M059J (cell line): ENCODE results near the gene S100Z. TPM values are rescaled to one million over a fixed set of nuclear protein-coding genes. Genes with fewer than 3 reads are reported as not detected.
"Not testable (repeated sequence)": the region's sequence is repeated elsewhere in the genome, so short reads cannot be mapped to it uniquely, and the experiment has no call there.

Experiments used
- DNase-seq: peaks from one replicate; pipeline ENCODE4 v3.0.0-alpha.2; 2012; ENCODE audit warnings: low read depth
- total RNA-seq: library from RNA; depleted of rRNA; stranded (reverse); fragments of >200 nt; shearing (Covaris generic); gene quantifications from 2 replicates; pipeline ENCODE4 v1.2.3, GENCODE V29; 2014

S100Z gene
- total RNA-seq, 1 experiment from 2014 or later, result not detected

- peak; percentile 39 for DNase-seq
Observed at GRCh38 chr5:76874088-76874581, 24.3 kb downstream of the S100Z start.

DNA sequence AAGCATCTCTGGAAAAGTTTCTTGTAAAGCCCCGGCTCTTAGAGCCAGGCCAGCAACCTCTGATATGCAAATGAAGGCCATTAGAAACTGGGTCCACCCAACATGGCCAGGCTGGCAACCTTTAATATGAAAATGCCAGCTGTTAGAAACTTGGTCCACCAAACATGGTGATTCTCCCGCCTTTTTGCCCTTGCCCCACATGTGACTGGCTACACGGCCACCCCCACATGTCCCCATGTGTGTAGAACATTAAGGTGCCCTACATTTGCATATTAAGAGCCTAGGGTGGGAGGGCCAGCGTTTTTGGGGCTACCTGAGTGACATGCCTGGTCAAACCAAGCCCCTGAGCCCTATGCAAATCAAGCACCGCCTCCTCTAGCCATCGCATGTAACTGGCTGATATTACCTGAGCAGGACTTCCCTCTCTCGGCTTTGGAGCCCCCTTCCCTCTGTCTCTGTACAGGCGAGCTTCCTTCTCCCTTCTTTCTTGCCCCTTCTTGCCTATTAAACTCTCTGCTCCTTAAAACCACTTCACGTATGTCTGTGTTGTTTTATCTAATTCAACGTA is 39.0 kb downstream of the S100Z start:
- no peak for DNase-seq

DNA sequence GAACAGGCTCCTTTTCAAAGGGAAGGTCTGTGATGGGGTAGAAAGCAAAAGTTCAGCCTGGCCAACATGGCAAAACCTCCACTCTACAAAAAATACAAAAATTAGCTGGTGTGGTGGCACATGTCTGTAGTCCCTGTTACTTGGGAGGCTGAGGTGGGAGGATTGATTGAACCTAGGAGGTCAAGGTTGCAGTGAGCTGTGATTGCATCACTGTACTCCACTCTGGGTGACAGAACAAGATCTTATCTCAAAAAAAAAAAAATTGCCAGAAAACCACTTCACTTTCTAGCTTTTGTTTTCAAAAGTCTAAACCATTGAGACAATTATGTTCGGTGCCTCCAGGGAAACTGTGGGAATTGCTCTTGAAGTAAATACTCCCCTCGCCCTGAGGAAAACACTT is 43.5 kb downstream of the S100Z start:
- DNase-seq, result peak; percentile 18

GRCh38 chr5:76896196-76896595 is 46.4 kb downstream of the S100Z start:
- DNase-seq, result no peak

GRCh38 chr5:76901522-76901921 is 51.7 kb downstream of the S100Z start:
- no peak for DNase-seq

- no peak for DNase-seq
Observed at GRCh38 chr5:76908166-76908565, 58.4 kb downstream of the S100Z start.

DNA sequence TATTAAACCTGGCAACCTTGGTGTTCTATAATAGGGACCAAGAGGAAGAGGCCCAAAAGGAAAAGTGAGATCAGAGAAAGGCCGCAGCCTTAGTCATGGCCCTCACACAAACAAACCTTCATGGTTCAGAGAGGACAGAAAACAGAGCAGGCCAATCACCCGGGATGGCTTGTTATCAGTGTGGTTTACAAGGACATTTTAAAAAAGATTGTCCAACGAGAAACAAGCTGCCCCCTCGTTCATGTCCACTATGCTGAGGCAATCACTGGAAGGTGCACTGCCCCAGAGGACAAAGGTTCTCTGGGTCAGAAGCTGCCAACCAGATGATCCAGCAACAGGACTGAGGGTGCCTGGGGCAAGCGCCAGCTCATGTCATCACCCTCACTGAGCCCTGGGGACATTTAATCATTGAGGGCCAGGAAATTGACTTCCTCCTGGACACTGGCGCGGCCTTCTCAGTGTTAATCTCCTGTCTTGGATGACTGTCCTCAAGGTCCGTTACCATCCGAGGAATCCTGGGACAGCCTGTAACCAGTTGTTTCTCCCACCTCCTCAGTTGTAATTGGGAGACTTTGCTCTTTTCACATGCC is 60.6 kb downstream of the S100Z start:
- DNase-seq, result peak; percentile 43

GRCh38 chr5:76914671-76915070 is 64.9 kb downstream of the S100Z start:
- DNase-seq, result not testable (repeated sequence)

GRCh38 chr5:76918539-76918938 is 68.7 kb downstream of the S100Z start:
- no peak for DNase-seq

- DNase-seq, result no peak
Observed at GRCh38 chr5:76920491-76920890, 70.7 kb downstream of the S100Z start.

GRCh38 chr5:76926329-76927105 is 76.7 kb downstream of the S100Z start:
- DNase-seq, result peak; percentile 18

DNA sequence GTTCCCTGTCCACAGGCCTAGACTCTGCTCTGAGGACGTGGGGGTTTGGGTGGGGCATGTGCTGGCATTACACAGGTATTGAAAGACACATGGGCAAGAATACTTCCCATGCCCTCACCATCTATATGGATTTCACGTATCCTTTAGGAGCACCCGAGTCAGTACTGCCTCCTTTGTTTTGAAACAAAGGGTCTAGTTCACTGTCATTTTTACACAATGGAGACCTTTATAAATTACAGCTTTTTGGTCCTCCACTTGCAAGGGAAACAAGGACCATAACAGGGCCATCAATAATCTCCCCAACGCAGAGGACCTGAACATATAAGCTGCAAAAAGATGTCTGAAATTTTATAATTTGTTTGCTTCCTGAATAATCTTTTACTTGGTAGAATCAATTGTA is 78.1 kb downstream of the S100Z start:
- DNase-seq, result no peak

DNA sequence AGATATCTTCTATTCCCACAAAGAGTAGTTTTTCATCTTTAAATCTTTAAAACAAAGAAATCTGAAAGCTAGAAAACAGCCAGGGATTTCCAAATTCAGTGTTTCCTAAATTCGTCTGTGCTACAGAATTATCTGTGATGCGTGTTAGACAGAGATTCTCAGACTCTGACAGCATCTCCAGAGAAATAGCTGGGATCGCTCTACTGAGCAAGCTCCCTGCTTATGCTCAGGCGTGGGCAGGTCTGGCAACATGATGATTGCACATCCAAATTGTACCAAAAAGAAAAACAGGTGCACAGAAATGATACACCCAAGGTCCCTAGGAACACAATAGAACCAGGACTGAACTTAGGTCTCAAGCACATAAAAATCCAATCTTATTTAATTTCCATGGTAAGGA is 80.3 kb downstream of the S100Z start:
- no peak for DNase-seq

- DNase-seq, result no peak
Observed at GRCh38 chr5:76938177-76938576, 88.4 kb downstream of the S100Z start.

GRCh38 chr5:76941000-76941399 is 91.2 kb downstream of the S100Z start:
- DNase-seq, result peak; percentile 17

GRCh38 chr5:76941442-76941841 is 91.6 kb downstream of the S100Z start:
- DNase-seq, result peak; percentile 36

DNA sequence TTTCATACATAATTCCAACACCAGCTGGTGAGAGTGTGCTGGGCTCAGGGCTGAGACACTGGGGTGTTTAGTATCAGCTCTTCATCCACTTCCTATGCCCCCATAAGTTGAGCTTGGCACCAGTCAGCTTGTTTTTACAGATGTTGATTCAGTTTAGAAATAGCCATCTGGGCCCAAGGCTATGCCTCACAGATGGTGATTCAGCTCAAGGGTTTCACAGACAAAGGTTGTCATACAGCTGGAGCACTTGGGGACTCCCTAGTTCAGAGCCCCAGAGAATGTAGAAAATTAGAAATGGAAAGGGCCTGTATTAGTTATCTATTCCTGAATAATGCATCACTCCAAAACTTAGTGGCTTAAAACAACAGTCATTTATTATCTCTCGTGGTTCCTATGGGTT is 92.8 kb downstream of the S100Z start:
- peak; percentile 86 for DNase-seq

DNA sequence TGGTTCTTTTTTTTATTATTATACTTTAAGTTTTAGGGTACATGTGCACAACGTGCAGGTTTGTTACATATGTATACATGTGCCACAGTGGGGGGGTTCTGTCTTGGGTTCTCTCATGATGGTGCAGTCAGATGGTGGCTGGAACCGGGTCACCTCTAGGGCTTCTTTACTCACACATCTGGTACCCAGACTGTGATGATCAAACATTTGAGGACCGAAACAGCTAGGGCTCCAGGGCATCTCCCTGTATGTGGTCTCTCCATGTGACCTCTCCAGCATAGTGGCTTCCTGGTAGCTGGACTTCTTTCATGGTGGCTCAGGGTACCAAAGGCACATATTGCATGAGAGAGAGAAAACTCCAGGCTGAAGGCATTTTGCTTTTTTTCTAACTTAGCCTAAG is 93.2 kb downstream of the S100Z start:
- peak; percentile 50 for DNase-seq

GRCh38 chr5:76944638-76945037 is 94.8 kb downstream of the S100Z start:
- DNase-seq, result peak; percentile 69

GRCh38 chr5:76945238-76945637 is 95.4 kb downstream of the S100Z start:
- DNase-seq, result not testable (repeated sequence)

- no peak for DNase-seq
Observed at GRCh38 chr5:76946090-76946489, 96.3 kb downstream of the S100Z start.

- DNase-seq, result no peak
Observed at GRCh38 chr5:76947082-76947503, 97.3 kb downstream of the S100Z start.
